ENCODE results near the gene MYH9. TPM values are rescaled to one million over a fixed set of nuclear protein-coding genes. Genes with fewer than 3 reads are reported as not detected.

Gene MYH9
- total RNA-seq, 1 experiment from 2014 or later, result 788 TPM

DNA sequence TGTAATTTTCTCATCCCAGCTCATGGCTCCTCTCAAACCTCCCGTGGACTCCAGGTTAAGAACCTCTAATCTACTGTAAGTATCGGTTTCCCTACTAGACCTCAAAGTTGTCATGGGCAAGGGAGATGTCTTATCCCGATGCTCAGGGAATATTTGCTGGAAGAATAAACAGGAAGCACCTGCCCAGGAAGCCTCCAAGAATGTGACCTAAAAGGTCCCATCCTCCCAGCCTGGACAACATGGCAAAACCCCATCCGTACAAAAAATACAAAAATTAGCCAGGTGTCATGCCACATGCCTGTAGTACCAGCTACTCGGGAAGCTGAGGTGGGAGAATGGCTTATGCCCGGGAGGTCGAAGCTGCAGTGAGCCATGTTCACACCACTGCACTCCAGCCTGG lies 72.4 kb downstream of the MYH9 start:
- ATAC-seq (no peak), DNase-seq (ENCODE audit: low read depth, low spot score) (no peak)
- H3K27ac ChIP-seq (ENCODE audit: low read length), result 0 out of 2 replicates have a peak overlapping the region, but pooled peaks have one; percentile 17
- ChIA-PET CTCF (no interaction called here), POLR2A (no interaction called here)
- TF ChIP-seq, protein P1, sequence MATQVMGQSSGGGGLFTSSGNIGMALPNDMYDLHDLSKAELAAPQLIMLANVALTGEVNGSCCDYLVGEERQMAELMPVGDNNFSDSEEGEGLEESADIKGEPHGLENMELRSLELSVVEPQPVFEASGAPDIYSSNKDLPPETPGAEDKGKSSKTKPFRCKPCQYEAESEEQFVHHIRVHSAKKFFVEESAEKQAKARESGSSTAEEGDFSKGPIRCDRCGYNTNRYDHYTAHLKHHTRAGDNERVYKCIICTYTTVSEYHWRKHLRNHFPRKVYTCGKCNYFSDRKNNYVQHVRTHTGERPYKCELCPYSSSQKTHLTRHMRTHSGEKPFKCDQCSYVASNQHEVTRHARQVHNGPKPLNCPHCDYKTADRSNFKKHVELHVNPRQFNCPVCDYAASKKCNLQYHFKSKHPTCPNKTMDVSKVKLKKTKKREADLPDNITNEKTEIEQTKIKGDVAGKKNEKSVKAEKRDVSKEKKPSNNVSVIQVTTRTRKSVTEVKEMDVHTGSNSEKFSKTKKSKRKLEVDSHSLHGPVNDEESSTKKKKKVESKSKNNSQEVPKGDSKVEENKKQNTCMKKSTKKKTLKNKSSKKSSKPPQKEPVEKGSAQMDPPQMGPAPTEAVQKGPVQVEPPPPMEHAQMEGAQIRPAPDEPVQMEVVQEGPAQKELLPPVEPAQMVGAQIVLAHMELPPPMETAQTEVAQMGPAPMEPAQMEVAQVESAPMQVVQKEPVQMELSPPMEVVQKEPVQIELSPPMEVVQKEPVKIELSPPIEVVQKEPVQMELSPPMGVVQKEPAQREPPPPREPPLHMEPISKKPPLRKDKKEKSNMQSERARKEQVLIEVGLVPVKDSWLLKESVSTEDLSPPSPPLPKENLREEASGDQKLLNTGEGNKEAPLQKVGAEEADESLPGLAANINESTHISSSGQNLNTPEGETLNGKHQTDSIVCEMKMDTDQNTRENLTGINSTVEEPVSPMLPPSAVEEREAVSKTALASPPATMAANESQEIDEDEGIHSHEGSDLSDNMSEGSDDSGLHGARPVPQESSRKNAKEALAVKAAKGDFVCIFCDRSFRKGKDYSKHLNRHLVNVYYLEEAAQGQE (IDR thresholded peaks at IDR 0.05; ENCODE audit: insufficient read depth in 1 of 2, low read depth in 2 of 2, low read length in 1 of 2), result no peak
- TF ChIP-seq SIN3A (IDR thresholded peaks at IDR 0.05; ENCODE audit: borderline replicate concordance, insufficient read depth, low read depth, low read length) (no peak), POLR2AphosphoS5 (IDR thresholded peaks at IDR 0.05; ENCODE audit: low read depth, low read length) (no peak), TCF7L2 (IDR thresholded peaks at IDR 0.05; ENCODE audit: low read depth, low read length) (no peak)
- TF ChIP-seq, protein P2, sequence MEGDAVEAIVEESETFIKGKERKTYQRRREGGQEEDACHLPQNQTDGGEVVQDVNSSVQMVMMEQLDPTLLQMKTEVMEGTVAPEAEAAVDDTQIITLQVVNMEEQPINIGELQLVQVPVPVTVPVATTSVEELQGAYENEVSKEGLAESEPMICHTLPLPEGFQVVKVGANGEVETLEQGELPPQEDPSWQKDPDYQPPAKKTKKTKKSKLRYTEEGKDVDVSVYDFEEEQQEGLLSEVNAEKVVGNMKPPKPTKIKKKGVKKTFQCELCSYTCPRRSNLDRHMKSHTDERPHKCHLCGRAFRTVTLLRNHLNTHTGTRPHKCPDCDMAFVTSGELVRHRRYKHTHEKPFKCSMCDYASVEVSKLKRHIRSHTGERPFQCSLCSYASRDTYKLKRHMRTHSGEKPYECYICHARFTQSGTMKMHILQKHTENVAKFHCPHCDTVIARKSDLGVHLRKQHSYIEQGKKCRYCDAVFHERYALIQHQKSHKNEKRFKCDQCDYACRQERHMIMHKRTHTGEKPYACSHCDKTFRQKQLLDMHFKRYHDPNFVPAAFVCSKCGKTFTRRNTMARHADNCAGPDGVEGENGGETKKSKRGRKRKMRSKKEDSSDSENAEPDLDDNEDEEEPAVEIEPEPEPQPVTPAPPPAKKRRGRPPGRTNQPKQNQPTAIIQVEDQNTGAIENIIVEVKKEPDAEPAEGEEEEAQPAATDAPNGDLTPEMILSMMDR (IDR thresholded peaks at IDR 0.05), result no peak
- no peaks in the 10 kb centered on the region for H3K27me3 ChIP-seq (ENCODE audit: control insufficient read depth, insufficient read depth, low read length)
- no peaks in the 10 kb centered on the region for H3K4me1 ChIP-seq (ENCODE audit: control insufficient read depth, insufficient read depth, low read length)
- BruUV-seq (replicated peaks), result no TSS peak
- intact Hi-C loops (cut with micrococcal nuclease; ENCODE audit: unreplicated experiment), result no loop called here
- no peaks in the 10 kb centered on the region for H3K9me3 ChIP-seq (ENCODE audit: control insufficient read depth, insufficient read depth, low read depth, low read length)
- peaks cover 19% of the 10 kb centered on the region for H3K36me3 ChIP-seq (ENCODE audit: control insufficient read depth, insufficient read depth, low read length)
- in situ Hi-C loops (cut with HindIII; ENCODE audit: low pct_unique_long_range_greater_than_20kb, low sequenced_read_pairs), result no loop called here
- no peak overlapping the region for H3K4me3 ChIP-seq (ENCODE audit: low read depth in 2 of 2, low read length in 2 of 2)

DNA sequence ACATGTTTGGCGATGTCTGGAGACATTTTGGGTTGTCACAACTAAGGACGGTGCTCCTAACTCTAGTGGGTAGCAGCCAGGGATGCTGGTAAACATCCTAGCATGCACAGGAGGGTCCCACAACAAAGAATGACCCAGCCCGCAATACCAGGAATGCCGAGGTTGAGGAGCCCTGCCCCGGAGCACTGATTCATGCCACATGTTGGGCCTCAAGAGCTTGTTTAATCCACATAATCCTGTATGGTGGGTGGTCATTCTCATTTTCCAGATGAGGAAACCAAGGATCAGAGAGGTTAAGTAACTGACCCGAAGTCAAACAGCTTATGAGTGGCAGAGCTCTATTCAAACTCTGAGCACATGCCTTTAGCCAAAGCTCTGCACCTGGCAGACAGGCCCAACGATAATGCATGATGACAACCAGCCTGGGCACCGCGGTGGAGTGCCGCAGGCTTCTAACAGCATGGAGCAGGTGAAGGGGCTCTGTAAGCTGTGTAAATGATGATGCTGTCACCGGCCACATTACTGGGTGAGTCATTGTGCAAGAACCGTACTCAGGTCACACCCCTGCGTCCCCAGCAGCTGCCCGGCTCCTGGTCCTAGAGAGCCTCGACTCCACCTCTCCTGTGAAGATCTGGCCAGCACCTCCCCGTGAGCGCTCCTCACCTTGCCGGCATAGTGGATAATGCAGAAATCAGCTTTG lies 76.2 kb downstream of the MYH9 start:
- no TSS peak for BruUV-seq (replicated peaks)
- Histone ChIP-seq H3K9me3 (ENCODE audit: control insufficient read depth, insufficient read depth, low read depth, low read length) (no peaks in the 10 kb centered on the region), H3K36me3 (ENCODE audit: control insufficient read depth, insufficient read depth, low read length) (peaks cover 22% of the 10 kb centered on the region), H3K4me1 (ENCODE audit: control insufficient read depth, insufficient read depth, low read length) (no peaks in the 10 kb centered on the region), H3K4me3 (ENCODE audit: low read depth in 2 of 2, low read length in 2 of 2) (no peak overlapping the region), H3K27me3 (ENCODE audit: control insufficient read depth, insufficient read depth, low read length) (no peaks in the 10 kb centered on the region), H3K27ac (ENCODE audit: low read length) (no peak overlapping the region)
- ChIA-PET POLR2A (no interaction called here), CTCF (no interaction called here)
- TF ChIP-seq, protein P1 (IDR thresholded peaks at IDR 0.05; ENCODE audit: insufficient read depth in 1 of 2, low read depth in 2 of 2, low read length in 1 of 2), result no peak
- TF ChIP-seq POLR2AphosphoS5 (IDR thresholded peaks at IDR 0.05; ENCODE audit: low read depth, low read length), result 0 out of 2 replicates have a peak, but pooled peaks have one; percentile 29
- in situ Hi-C loops (cut with HindIII; ENCODE audit: low pct_unique_long_range_greater_than_20kb, low sequenced_read_pairs) (no loop called here), intact Hi-C loops (cut with micrococcal nuclease; ENCODE audit: unreplicated experiment) (no loop called here)
- ATAC-seq (peak; percentile 37; the same call in 1 of the 2 replicates), DNase-seq (ENCODE audit: low read depth, low spot score) (no peak)

Measured in Panc1 (cell line).